Upper lobe of left lung (tissue), 4 donors: ENCODE data around the gene NEDD4L.
"Not testable (repeated sequence)": the region's sequence is repeated elsewhere in the genome, so short reads cannot be mapped to it uniquely, and the experiment has no call there.

Experiments used
- POLR2A ChIP-seq, 4 donors: fragments of 450-650 bp; IDR thresholded peaks; one replicate each; pipeline ENCODE4 v1.5.1; 2016 to 2017; ENCODE audit warnings: antibody characterized with exemption in 4 of 4, mild to moderate bottlenecking in 2 of 4
- TF ChIP-seq, protein P1 (sequence below), 6 experiments: fragments of 450-650 bp in 4 of 6; fragments of 200-600 bp in 2 of 6; sonication (generic) in 2 of 6; IDR thresholded peaks; one replicate each; pipeline ENCODE4 v1.5.1; 2016 to 2019; ENCODE audit warnings: antibody characterized with exemption in 6 of 6

DNA sequence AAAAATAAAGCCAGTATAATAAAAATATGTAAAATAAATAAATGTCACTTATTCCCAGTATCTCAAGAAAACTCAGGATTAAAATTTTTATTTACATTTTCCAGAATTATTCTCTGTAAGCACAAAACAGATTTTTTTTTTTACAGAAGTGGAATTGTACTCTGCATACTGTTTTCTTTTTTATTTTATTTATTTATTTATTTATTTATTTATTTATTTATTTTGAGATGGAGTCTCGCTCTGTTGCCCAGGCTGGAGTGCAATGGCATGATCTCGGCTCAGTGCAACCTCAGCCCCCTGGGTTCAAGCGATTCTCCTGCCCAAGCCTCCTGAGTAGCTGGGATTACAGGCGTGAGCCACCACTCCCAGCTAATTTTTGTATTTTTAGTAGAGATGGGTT lies 336.1 kb downstream of the NEDD4L start:
- not testable (repeated sequence) for TF ChIP-seq POLR2A (IDR thresholded peaks at IDR 0.05)
- TF ChIP-seq, protein P1, sequence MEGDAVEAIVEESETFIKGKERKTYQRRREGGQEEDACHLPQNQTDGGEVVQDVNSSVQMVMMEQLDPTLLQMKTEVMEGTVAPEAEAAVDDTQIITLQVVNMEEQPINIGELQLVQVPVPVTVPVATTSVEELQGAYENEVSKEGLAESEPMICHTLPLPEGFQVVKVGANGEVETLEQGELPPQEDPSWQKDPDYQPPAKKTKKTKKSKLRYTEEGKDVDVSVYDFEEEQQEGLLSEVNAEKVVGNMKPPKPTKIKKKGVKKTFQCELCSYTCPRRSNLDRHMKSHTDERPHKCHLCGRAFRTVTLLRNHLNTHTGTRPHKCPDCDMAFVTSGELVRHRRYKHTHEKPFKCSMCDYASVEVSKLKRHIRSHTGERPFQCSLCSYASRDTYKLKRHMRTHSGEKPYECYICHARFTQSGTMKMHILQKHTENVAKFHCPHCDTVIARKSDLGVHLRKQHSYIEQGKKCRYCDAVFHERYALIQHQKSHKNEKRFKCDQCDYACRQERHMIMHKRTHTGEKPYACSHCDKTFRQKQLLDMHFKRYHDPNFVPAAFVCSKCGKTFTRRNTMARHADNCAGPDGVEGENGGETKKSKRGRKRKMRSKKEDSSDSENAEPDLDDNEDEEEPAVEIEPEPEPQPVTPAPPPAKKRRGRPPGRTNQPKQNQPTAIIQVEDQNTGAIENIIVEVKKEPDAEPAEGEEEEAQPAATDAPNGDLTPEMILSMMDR (IDR thresholded peaks at IDR 0.05) = not testable (repeated sequence)
